Activated CD4-positive, alpha-beta T cell treated with anti-CD3 and anti-CD28 coated beads, Interleukin-2, amount 50 U/mL, for 24 hours (primary cell): ENCODE results near the gene CDH23.
A peak's percentile ranks its signal among the peaks of the same experiment; 100 is the strongest.

ENCODE experiments used
- DNase-seq, 2 donors: peaks; one replicate each; pipeline ENCODE4 v3.0.0-alpha.2; 2020; ENCODE audit warnings: low read depth in 1 of 2, low spot score in 1 of 2

CDH23 gene

GRCh38 chr10:71482620-71483019 is 85.9 kb downstream of the CDH23 start:
- DNase-seq = no peak

- DNase-seq = no peak
Observed at GRCh38 chr10:71483135-71483534, 86.4 kb downstream of the CDH23 start.

GRCh38 chr10:71483885-71484751 is 87.4 kb downstream of the CDH23 start:
- DNase-seq = no peak

GRCh38 chr10:71486484-71487114 is 89.9 kb downstream of the CDH23 start:
- DNase-seq = peak in 1 of 2 donors; percentile 13

- no peak for DNase-seq
Observed at GRCh38 chr10:71487726-71488125, 91.0 kb downstream of the CDH23 start.

DNA sequence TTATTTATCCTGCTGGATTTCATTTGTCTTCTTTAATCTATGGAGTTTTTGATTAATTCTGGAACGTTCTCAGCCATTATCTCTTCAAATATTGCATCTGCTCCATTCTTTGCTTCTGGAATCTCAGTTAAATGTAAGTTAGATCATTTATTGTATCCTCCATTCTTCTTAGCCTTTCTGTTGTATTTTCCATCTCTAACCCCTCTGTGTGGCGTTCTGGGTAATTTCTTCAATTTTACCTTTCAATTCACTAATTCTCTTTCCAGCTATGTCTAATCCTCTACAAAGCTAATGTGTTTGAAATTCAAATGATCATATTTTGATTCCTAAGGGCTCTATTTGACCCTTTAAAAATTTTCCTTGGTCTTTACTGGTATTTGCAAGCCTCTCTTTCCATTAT is 92.4 kb downstream of the CDH23 start:
- DNase-seq = no peak

DNA sequence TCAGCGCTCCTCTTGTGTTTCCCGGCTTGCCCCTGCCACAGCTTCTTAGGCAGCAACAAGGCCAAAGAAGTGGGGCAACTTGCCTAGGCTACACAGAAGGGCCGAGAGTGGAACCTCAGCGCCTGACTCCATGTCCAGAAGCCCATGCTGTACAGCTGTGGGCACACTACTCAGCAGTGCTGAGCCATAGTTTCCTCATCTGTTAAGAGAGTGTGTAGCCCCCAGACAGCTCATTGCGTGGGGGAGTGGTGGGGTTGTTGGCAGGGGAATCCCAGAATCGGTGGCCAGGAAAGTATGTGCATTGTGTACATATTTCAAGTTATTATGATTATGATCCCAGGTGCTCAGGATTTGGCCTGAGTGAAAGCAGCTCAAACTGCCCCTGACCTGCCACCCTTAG is 96.2 kb downstream of the CDH23 start:
- DNase-seq = no peak

- DNase-seq = no peak
Observed at GRCh38 chr10:71493741-71494140, 97.0 kb downstream of the CDH23 start.

- DNase-seq = no peak
Observed at GRCh38 chr10:71494476-71494875, 97.8 kb downstream of the CDH23 start.

DNA sequence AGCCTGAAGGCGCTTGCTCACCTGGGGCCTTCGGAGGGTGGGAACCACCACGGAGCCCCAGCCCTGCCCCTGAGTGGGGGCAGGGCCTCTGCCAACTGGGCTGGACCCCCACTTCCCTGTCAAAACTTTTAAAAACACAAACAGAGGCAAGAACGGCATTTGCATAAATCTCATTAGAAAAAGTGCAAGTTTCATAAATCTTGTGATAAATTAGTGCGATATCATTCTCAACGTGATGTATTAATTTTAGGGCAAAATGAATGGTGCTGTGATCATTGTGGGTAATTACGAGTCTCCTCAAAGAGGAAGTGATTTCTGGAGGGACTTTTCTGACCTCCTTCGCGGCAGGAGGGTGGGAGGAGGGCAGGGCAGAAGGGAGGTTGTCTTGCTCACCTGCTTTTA is 98.3 kb downstream of the CDH23 start:
- no peak for DNase-seq

GRCh38 chr10:71496927-71497762 is 100.4 kb downstream of the CDH23 start:
- DNase-seq = no peak

DNA sequence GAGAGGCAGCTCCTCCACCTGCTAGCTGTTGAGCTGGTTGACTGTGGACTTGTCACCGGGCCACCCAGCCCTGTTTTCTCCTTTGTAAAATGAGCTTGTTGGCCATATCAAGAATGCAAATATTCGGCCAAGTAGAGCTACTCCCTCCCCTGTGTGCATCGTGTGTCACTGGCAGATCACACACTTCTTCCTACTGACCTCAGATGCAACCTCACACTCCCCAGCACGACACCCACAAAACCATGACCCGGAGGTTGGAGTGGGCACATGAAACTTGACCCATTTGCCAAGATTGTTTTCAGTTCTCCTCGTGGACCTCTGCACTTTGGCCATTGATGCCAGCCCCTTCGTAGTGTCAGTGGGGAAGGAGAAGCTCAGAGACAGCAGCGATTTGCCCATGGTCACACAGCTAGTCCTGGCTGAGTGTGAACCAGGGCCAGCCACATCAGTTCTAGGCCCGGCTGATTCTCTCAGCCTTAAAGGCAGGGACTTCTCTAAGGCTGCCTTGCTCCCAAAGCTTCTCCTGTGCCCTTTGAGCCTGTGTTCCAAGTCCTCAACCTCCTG is 101.1 kb downstream of the CDH23 start:
- no peak for DNase-seq

DNA sequence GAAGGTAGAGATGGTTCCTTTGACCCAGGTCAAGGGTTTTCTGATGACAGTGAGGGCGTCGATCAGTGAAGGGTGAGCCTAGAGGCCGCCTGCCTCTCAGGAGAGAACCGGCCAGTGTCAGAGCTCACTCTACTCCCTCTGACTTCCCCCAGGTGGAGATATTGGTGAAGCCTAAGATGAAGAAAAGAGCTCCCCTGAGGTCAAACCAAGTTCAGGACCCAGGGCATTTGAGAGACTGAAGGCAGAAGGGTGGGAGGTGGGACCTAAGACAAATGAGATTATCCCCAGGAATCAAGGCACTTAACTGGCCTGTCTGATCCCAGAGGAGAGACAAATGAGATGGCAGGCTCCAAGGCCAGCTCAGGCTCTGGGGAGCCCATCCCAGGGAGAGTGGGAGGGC is 104.7 kb downstream of the CDH23 start:
- no peak for DNase-seq

DNA sequence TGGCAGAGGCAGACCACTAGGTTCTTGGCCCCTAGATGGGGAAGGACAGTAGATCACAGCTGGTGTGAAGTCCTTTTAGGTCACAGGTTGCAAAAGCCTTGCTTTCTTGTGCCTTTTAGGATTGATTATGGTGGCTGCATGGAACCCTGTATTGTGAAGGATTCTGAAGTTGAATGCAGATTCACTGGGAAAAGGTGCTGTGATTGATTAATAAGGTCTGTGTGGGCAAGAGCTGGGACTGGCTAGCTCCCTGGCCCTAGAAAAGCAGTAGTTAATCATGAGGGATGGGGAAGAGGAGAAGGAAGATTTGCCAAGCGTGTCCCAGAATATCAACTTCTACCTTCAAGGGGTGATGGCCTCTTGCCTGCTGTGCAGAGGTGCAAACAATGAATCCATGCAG is 105.5 kb downstream of the CDH23 start:
- no peak for DNase-seq

GRCh38 chr10:71502851-71503250 is 106.1 kb downstream of the CDH23 start:
- no peak for DNase-seq

DNA sequence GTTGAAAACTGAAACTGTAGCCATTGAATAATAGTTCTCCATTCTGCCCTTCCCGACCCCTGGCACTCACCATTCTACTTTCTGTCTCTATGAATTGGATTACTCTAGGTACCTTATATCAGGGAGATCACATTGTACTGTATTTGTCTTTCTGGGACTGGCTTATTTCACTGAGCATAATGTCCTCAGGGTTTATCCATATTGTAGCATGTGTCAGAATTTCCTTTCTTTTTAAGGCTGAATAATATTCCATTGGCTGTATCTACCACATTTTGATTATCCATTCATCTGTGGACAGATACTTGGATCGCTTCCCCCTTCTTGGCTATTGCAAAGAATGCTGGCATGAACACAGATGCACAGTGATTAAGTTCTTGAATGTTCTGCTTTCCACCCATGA is 107.4 kb downstream of the CDH23 start:
- DNase-seq = no peak

DNA sequence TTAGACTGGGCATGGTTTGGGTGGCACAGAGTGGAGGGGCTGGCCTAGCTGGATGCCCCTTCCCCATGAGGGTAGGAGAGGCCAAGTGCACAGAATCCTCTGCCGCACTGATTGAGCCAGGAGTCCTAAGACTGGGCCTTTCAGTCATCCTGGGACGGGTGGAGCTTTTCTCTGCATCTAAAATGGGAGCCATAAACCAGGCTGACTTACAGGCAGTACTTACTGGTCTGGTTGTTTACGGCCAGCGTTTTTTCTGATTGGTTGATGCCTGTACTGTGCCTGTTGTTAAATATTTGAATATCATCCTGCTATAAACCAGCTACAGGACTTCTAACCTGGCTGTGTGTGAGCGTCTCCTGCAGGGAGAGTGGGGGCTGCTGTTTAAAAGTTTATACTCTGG is 107.8 kb downstream of the CDH23 start:
- DNase-seq = no peak

- DNase-seq = no peak
Observed at GRCh38 chr10:71505862-71506261, 109.1 kb downstream of the CDH23 start.

DNA sequence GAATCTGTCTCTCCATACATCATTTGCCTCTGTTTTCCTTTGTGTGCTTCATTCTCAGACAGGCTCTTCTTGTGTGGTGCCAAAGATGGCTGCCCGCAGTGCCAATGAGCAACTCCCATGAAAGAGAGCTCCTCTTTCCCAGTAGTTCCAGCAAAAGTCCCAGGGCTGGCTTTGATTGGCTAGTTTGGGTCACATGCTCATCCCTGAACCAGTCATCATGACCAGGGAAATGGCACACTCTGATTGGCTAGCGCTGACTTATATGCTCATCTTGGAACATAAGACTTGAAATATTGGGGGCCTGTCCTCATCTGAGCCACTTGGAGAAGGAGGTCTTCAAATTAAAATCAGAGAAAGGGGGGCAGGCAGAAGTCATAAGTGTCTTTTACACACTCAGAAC is 112.7 kb downstream of the CDH23 start:
- no peak for DNase-seq

GRCh38 chr10:71511206-71511605 is 114.5 kb downstream of the CDH23 start:
- DNase-seq = no peak

GRCh38 chr10:71512312-71512711 is 115.6 kb downstream of the CDH23 start:
- DNase-seq = no peak
